Measurements from ENCODE around the gene WRAP53.
A peak's percentile ranks its signal among the peaks of the same experiment; 100 is the strongest.

WRAP53 gene

GRCh38 chr17:7677388-7678067 lies 10.7 kb upstream of the WRAP53 start:
- no peak for DNase-seq (ENCODE audit: low read depth in 1 of 2, low spot score in 1 of 2)

- no peak for DNase-seq (ENCODE audit: low read depth in 1 of 2, low spot score in 1 of 2)
Observed at GRCh38 chr17:7684851-7685532, 3.3 kb upstream of the WRAP53 start.

GRCh38 chr17:7685533-7686221 lies 2.6 kb upstream of the WRAP53 start:
- peak; percentile 76 to 87 for DNase-seq (ENCODE audit: low read depth in 1 of 2, low spot score in 1 of 2)

- DNase-seq (ENCODE audit: low read depth in 1 of 2, low spot score in 1 of 2): peak; percentile 59 to 72
Observed at GRCh38 chr17:7686222-7687071, 1.8 kb upstream of the WRAP53 start.

GRCh38 chr17:7687072-7687907 lies 987 bp upstream of the WRAP53 start, which contains the start of gene TP53:
TSS of gene TP53 (minus strand) at chr17:7687490. CDS start at chr17:7676594, 10,896 bp downstream.
- DNase-seq (ENCODE audit: low read depth in 1 of 2, low spot score in 1 of 2): peak; percentile 74 to 87

GRCh38 chr17:7688808-7689316 lies 585 bp downstream of the WRAP53 start:
- no peak for DNase-seq (ENCODE audit: low read depth in 1 of 2, low spot score in 1 of 2)

GRCh38 chr17:7695586-7695985 lies 7.3 kb downstream of the WRAP53 start:
- no peak for DNase-seq (ENCODE audit: low read depth in 1 of 2, low spot score in 1 of 2)

- DNase-seq (ENCODE audit: low read depth in 1 of 2, low spot score in 1 of 2): no peak
Observed at GRCh38 chr17:7697828-7698588, 9.7 kb downstream of the WRAP53 start.

- DNase-seq (ENCODE audit: low read depth in 1 of 2, low spot score in 1 of 2): no peak
Observed at GRCh38 chr17:7700510-7700909, 12.2 kb downstream of the WRAP53 start.

- no peak for DNase-seq (ENCODE audit: low read depth in 1 of 2, low spot score in 1 of 2)
Observed at GRCh38 chr17:7701681-7702080, 13.4 kb downstream of the WRAP53 start.

GRCh38 chr17:7702776-7703175 lies 14.5 kb downstream of the WRAP53 start:
- no peak for DNase-seq (ENCODE audit: low read depth in 1 of 2, low spot score in 1 of 2)

GRCh38 chr17:7703584-7704479 lies 15.6 kb downstream of the WRAP53 start:
- no peak for DNase-seq (ENCODE audit: low read depth in 1 of 2, low spot score in 1 of 2)

- no peak for DNase-seq (ENCODE audit: low read depth in 1 of 2, low spot score in 1 of 2)
Observed at GRCh38 chr17:7704601-7705268, 16.5 kb downstream of the WRAP53 start, which contains the start of gene EFNB3. TSS of gene EFNB3 (plus strand) at chr17:7705202. CDS start at chr17:7705599, 397 bp downstream.

GRCh38 chr17:7705269-7706255 lies 17.3 kb downstream of the WRAP53 start:
- DNase-seq (ENCODE audit: low read depth in 1 of 2, low spot score in 1 of 2): no peak

- no peak for DNase-seq (ENCODE audit: low read depth in 1 of 2, low spot score in 1 of 2)
Observed at GRCh38 chr17:7706631-7707354, 18.5 kb downstream of the WRAP53 start.

- DNase-seq (ENCODE audit: low read depth in 1 of 2, low spot score in 1 of 2): no peak
Observed at GRCh38 chr17:7707446-7707845, 19.2 kb downstream of the WRAP53 start.
